Effector CD8-positive, alpha-beta T cell (primary cell): Measurements from ENCODE around the gene PRKACB.

Experiments
- DNase-seq: peaks from one replicate; lab custom pipeline; 2025; lab: John Stamatoyannopoulos, UW

PRKACB gene

DNA sequence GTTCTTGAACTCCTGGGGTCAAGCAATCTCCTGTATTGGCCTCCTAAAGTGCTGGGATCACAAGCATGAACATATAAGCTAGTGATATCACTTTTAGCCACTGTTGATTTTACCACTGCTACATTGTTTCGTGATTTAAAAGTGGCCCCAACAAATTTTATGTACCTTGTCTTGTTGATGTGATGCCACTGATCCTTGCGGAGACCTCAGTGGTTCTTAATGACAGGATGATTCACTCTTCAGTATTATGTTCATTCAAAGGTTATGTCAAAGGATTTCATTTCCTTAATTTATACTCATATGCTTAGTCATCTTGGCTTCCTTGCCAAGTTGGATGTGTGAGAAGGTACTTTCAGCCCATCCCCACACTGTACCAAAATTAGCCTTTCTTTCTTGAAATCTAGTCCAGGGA, 12.1 kb downstream of the PRKACB start:
- no peak for DNase-seq

- no peak for DNase-seq
Measured at GRCh38 chr1:84159533-84160240, 15.6 kb downstream of the PRKACB start.

DNA sequence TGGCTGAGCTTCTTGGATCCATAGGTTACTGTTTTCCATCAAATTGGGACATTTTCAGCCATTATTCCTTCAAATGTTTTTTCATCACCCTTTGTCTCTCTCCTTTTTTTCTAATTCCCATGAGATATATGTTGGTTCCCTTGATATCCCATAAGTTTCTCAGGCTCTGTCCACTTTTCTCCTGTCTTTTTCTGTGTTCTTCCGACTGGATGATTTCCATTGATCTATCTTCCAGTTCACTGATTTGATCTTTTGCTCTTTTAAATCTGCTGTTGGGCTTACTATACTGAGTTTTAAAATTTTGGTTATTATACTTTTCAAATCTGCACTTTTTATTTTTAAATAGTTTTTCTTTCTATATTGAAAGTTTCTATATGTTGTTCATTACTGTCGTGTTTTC, 18.2 kb downstream of the PRKACB start:
- no peak for DNase-seq

- DNase-seq = no peak
Measured at GRCh38 chr1:84163123-84163931, 19.3 kb downstream of the PRKACB start.

- no peak for DNase-seq
Measured at GRCh38 chr1:84164161-84164560, 20.1 kb downstream of the PRKACB start.

DNA sequence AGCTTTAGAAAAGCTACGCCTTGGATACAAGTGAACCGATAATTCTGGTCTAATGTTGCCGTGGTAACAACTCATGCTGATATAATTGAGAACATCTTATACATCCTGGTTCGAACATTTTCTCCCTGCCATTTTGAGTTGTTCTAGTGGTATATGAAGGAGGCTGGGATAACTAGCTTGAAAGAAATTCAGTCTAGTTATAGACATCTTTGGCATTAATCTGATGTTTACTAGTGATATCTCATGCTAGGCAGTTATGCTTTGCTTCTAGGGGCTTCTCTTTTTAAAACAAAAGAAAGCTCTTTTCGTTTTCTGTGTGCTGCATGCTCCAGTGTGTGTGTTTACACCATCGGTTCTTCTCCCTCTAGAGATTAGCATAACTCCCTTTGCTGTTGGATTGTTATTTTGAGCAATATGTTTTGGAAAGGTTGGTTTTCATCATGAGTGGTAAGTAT, 20.5 kb downstream of the PRKACB start:
- DNase-seq = no peak

GRCh38 chr1:84165601-84166000, 21.5 kb downstream of the PRKACB start:
- DNase-seq = no peak

DNA sequence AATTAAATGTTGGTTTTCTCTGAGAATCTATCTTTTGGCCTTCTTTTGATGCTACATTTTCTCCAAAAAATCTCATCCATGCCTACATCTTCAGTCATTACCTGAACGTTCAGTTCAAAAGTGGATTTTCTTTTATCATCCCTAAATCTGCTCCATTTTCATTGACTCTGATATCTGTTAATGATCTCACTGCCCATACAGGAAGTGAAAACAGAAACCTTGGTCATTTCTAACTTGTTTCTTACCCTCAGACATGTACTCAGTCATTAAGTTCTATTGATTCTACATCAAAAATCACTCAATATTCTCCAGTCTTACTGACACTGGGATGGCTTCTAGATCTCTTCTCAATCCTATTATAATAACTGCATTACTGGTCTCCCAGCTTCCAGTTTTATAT, 22.7 kb downstream of the PRKACB start:
- DNase-seq = no peak

- no peak for DNase-seq
Measured at GRCh38 chr1:84168783-84169182, 24.7 kb downstream of the PRKACB start.

DNA sequence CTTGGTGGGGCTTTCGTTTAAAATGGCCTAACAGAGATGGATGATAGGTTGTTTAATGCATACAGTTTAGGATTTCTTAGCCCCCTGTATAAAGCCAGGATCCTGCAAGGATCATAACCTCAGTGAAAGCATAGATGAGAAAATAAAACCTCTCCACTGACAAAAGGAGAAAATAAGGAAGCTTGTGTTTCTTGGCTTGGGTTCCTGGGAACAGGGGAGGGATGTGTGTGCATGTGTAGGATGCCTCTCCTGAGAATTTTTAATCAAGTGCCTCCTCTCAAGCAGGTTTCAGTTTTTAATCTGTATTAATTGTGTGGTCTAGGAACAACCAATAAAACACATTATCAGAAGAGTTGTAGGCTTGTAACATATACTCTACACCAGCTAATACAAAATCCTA, 26.1 kb downstream of the PRKACB start:
- no peak for DNase-seq

GRCh38 chr1:84171481-84171880, 27.4 kb downstream of the PRKACB start:
- DNase-seq = no peak

GRCh38 chr1:84174051-84174556, 30.0 kb downstream of the PRKACB start:
- no peak for DNase-seq

DNA sequence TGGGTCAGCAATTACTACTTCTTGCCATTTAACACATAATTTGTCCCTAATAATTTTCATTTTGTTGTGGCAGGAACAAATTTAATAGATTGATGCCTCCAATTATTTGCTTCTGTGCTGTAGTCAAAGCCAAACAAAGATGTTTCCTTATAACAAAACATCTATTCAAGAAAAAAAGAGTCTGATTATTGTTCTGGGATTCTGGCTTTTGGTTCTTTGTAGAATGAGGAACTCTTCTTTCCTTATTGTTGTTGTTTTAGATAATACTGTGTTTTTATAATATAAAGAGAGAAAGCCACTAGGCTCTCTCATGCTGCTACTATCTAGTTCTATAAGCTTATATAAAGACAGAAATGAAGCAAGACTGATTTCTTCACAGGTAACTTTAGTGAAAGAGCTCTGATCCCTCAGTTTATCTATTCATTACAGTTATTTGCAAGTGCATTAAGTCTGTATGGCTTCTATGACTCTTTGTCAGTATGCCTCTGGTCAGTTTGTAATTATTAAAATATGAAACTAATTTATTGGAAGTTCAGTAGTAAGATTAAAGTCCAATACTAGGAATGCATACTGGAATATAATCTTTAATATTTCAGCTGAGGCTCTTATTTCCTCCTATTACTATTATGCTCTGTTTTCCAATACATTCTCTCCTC, 37.4 kb downstream of the PRKACB start:
- no peak for DNase-seq

DNA sequence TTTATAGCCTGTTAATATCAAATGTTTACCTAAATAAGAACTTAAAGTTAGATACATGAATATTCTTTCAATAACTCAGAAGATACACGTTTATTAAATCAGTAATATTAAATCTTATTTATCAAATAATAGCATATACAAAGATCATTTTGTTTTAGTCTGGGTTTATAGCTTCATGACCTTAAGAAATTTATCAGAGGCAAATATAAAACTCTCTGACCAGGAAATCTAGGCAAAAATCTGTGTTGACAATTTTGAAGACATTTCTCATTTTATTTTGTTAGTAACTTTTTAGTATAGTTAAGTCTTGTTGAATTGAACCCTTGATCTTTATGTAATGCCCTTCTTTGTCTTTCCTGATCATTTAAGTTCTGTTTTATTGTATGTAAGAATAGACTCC, 46.4 kb downstream of the PRKACB start:
- no peak for DNase-seq

DNA sequence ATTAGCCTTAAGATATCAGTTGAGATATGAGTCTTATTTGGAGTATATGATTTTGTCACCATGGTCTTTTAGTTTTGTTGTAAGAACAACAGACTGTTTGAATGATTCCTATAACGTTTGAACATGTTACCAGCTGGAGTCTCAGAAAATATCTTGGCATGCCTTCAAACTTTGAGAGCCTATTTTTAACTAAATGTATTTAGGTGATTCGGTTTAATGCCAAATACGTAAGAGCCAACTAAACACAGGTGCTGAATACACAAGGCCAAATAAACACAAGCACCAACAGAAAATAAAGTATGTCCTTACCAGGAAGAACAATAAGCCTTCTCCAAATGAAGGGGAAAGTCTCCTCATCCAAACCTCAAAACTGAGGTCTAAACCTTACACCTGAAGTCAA, 48.6 kb downstream of the PRKACB start:
- DNase-seq = no peak

DNA sequence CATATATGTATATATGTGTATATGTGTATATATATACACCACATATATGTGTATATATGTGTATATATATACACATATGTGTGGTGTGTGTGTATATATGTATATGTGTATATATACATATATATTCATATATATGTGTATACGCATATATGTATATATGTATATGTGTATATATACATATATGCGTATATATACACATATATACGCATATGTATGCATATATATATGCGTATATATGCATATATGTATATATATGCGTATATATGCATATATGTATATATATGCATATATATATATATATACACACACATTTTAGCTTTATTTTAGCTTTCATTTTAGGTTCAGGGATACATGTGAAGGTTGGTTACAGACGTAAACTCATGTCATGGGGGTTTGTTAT, 54.8 kb downstream of the PRKACB start:
- no peak for DNase-seq

- no peak for DNase-seq
Measured at GRCh38 chr1:84199257-84199656, 55.2 kb downstream of the PRKACB start.

GRCh38 chr1:84202126-84202525, 58.1 kb downstream of the PRKACB start:
- no peak for DNase-seq

- DNase-seq = no peak
Measured at GRCh38 chr1:84206375-84206774, 62.3 kb downstream of the PRKACB start.

DNA sequence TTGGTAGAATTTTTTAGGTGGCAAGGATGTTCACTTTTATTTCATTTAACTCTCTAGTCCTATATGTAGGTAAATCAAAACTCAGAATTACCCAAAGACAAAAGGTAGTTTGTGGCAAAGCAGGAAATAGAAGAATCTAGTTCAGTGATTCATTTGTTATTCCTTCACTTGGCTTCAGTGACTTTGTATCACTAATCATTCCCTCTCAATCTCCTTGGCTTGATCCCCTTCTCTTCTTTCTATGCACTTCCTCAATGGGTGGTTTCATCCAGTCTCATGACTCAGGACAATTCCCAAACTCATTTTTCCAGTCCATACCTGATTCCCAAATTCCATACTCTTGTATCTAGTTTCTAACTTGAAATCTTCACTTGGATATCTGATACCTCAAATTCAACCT, 64.9 kb downstream of the PRKACB start:
- DNase-seq = no peak

DNA sequence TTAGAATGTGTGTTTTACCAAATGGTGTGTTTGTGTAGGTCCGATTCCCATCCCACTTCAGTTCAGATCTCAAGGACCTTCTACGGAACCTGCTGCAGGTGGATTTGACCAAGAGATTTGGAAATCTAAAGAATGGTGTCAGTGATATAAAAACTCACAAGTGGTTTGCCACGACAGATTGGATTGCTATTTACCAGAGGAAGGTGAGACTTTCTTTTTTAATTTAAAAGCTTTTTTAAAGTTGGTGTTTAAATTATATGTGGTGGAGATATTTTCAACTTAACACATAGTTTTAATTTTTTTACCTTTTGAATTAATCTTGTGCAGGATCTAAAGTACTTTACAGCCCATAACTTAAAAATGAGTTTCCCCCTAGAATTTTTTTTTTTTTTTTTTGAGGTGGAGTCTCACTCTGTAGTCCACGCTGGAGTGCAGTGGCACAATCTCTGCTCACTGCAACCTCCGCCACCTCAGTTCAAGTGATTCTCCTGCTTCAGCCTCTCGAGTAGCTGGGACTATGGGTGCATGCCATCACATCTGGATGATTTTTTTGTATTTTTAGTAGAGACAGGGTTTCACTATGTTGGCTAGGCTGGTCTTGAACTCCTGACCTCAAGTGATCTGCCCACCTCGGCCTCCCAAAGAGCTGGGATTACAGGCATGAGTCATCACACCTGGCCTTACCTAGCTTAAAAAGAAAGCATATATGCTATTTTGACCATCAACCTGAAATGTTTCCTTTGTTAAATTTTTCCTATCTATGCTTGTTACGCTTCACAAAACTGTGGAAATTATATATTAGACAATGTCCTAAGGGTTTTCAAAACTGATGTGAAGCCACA, 70.3 kb downstream of the PRKACB start:
- DNase-seq = no peak

- DNase-seq = no peak
Measured at GRCh38 chr1:84217239-84217638, 73.2 kb downstream of the PRKACB start.
